ENCODE data around the gene EFCAB13.

- TF ChIP-seq YY1 (IDR thresholded peaks at IDR 0.05; ENCODE audit: insufficient read depth, insufficient read length) = no peak
- TF ChIP-seq SUZ12 (IDR thresholded peaks at IDR 0.05; ENCODE audit: extremely low read depth, insufficient read depth, insufficient read length) = no peak
Measured at GRCh38 chr17:47323382-47324223, at the start of gene EFCAB13.
